Activated T-cell treated with anti-CD3 and anti-CD28 coated beads for 48 hours (primary cell): ENCODE results near the gene ME1.
"Not testable (repeated sequence)": the region's sequence is repeated elsewhere in the genome, so short reads cannot be mapped to it uniquely, and the experiment has no call there.

Experiments
- DNase-seq: peaks from one replicate; pipeline ENCODE4 v3.0.0-alpha.2; 2020; ENCODE audit warnings: low read depth

Gene ME1

DNA sequence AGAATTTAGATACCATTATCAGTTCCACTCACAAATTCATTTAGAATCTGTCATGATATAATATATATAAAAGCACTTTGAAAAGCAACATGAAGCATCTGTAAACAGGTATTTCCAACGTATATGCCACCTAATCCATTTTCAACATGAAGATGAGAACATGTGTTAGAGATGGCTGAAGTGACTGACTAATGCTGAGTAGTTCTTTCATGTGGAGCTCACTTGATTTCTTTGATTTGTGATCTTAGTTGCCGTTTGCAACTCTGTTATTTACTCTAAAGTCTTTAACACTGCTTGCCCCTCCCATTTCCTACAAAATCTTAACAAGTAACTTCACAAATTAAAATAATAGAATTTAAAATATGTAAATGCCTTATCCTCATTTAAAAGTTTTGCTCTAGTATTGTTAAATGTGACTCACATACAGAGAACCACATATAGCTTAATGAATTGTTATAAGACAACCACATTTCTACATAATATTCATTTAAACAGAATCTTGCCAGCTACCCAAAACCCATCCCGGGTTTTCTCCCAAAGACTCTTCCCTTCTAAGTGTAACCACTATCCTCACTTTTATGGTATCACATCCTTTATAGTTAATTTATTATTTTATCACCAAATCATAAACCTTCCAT, 78.3 kb downstream of the ME1 start:
- no peak for DNase-seq

DNA sequence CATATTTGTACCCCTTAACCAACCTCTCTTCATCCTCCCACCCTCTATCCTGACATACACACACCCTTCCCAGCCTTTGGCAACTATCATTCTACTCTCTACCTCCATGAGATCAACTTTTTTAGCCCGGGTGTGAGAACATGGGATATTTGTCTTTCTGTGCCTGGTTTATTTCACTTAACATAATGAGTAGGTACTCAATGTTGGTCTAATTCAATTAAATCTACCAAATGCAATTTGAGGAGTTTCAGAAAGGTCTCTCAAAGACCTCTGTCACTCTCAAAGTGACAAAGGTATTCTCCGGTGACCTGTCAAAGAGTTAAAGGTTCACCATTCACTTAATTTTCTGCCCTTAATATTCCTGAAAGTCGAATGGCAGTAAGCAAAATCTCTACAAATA, 87.7 kb downstream of the ME1 start:
- no peak for DNase-seq

GRCh38 chr6:83341765-83342164, 89.1 kb downstream of the ME1 start:
- DNase-seq = no peak

GRCh38 chr6:83333916-83334315, 96.9 kb downstream of the ME1 start:
- DNase-seq = not testable (repeated sequence)

DNA sequence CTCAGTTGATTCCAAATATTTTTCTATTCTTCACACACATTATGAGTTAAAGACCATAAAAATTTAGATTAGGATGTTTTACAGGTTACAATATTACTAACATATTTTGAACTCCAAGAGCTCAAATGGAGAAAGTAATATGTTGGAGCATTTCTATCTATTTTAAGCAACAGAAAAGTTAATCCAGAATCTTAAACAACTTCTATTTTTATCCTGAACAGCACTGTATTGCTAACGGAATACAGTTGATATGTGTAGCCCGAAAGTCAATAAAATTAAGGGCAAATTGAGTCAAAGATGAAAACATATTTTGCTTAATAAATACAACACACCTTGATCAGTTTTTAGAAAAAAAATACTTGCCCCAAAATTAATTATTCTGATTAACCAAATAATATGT, 97.4 kb downstream of the ME1 start:
- DNase-seq = no peak

DNA sequence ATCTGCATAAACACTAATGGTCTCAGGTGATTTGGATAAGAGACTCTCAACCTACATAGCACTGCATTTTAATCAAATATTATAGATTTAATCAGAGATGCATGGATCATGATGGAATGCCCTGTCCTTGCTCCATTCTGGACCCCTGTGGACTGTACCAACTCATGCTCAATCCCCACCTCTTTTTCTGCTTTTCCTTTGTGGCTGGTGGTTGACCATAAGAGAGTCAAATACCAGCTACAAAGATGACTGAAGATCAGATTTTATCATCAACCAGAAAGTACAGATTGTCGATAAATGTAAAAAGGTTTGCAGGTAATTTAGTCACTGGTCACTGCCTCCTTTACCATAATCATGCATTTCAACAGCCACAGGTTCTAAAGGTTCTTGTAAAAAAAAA, 116.2 kb downstream of the ME1 start:
- no peak for DNase-seq

DNA sequence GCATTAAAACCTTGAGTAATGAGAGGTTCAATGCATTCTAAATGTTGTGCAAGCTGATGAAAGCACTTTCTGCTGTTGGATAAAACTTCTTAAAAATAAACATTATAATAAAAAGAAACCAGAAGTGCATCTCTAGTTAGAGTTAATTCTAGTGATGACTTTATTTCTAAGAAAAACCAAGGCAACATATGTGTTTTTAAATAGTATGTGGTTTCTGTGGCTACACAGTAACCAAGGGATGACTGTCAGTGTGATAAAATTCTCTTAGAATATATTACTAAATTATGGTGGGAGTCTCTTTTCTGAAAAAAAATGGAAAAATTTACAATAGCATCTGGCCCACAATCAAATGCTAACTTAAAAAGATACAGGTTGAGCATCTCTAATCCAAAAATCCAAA, 117.0 kb downstream of the ME1 start:
- no peak for DNase-seq

GRCh38 chr6:83311231-83311630, 119.6 kb downstream of the ME1 start:
- no peak for DNase-seq

GRCh38 chr6:83310046-83310445, 120.8 kb downstream of the ME1 start:
- DNase-seq = no peak

DNA sequence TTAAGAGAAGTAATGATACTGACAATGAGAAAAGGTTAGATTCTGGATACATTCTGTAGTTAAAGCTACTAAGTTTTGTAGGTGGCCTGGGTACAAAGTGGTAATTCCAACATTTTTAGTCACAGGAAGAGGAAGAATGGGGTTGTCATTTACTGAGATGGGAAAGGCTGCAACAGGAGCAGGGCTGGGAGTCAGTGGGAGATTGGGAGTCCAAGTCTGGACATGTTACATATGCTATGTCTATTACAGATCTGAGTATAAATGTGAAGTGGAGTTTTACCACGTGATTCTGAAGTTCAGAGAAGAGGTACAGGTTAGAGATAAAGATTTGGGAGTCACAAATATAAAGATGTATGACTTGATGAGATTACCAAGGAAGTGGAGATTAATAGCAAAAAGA, 121.5 kb downstream of the ME1 start:
- no peak for DNase-seq

GRCh38 chr6:83308833-83309232, 122.0 kb downstream of the ME1 start:
- no peak for DNase-seq

- DNase-seq = no peak
Observed at GRCh38 chr6:83307849-83308248, 123.0 kb downstream of the ME1 start.

- DNase-seq = no peak
Observed at GRCh38 chr6:83303426-83303825, 127.4 kb downstream of the ME1 start.

GRCh38 chr6:83294676-83295075, 136.2 kb downstream of the ME1 start:
- no peak for DNase-seq

- no peak for DNase-seq
Observed at GRCh38 chr6:83292900-83293843, 137.7 kb downstream of the ME1 start.

GRCh38 chr6:83287298-83287697, 143.6 kb downstream of the ME1 start:
- not testable (repeated sequence) for DNase-seq

GRCh38 chr6:83285917-83286316, 144.9 kb downstream of the ME1 start:
- DNase-seq = no peak

DNA sequence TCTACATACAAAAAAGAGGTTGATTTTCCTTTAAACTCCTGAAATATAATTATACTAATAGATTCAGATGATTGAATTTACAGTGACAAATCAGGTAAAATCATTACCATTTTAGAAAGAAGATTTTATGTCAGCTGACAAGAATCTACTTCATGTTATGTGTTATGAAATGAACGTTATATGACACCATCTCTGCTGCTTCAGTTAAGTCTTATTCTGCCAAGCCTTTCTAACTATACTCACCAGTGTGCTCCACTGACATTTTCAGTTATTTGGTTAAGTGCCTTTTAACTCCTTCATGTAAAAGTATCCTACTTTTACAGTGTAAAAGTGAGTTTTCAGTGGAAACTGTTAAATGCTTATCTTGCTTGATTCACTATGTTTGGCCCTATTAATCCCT, 157.3 kb downstream of the ME1 start:
- DNase-seq = no peak

- no peak for DNase-seq
Observed at GRCh38 chr6:83270971-83271719, 159.7 kb downstream of the ME1 start.

DNA sequence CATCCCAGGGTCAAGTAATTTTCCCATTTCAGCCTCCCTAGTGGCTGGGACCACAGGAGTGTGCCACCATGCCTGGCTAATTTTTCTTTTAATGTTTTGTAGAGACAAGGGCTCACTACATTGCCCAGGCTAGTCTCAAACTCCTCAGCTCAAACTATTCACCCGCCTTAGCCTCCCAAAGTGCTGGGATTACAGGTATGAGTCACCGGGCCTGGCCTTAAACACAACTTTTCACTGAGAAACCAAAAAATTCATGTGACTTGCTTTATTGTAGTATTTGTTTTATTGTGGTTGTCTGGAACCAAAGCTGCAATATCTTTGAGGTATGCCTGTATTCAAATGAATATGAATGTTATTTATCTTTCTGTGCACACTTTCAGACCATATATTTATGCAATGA, 165.5 kb downstream of the ME1 start:
- no peak for DNase-seq

DNA sequence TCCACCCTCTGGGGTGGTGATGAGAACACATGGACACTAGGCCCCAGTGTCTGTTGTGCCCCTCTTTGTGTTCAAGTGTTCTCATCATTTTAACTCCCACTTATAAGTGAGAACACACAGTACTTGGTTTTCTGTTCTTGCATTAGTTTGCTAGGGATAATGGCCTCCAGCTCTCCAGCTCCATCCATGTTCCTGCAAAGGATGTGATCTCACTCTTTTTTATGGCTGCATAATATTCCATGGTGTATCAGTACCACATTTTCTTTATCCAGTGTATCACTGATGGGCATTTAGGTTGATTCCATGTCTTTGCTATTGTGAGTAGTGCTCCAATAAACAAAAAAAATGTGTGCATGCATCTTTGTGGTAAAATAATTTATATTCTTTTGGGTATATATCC, 170.3 kb downstream of the ME1 start:
- no peak for DNase-seq

DNA sequence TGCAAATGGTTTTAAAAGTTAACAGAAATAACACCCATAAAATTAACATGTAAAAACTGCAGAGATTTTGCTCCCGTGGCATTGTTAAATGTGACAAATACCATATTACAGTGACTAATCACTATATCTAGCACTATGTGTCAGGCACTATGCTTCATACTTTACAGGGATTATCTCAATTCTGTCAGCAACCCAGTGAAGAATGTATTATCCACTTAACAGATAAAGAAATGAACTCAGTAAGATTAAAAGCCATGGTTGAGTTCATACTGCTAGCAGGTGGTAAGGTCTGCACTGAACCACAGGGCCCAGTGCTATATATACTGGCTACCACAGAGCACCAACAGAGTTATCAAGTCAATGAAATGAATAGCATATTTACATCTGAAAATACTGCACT, 172.3 kb downstream of the ME1 start:
- DNase-seq = no peak

DNA sequence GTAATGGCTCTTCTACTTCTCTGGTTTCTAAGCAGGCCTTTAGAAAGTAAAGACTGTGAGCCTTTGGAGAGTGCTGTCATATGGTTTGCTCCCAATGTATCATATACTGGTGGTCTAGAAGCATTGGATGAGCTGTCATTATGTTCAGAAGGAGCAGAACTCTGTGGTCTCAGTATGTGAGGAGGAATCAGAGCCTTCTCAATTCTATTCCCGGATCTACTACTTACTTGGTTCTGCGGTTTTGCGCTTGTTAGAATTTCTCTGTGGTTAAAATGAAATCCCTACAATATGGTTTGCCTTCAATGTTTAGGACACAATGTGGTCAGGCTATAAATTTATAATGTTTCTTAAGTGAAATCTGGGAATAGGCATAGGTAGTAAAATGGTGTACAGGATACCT, 173.1 kb downstream of the ME1 start:
- no peak for DNase-seq
